GM19395 (cell line): ENCODE measurements around the gene TRDN.

Source experiments
- ATAC-seq: cut with Tn5 transposase; IDR thresholded peaks from one replicate; pipeline ENCODE4 v1.9.1; 2021; ENCODE audit warnings: mild to moderate bottlenecking, moderate library complexity; ENCODE audit not compliant: unreplicated experiment

Gene TRDN

GRCh38 chr6:123417535-123417934 lies 219.2 kb downstream of the TRDN start:
- ATAC-seq = no peak

GRCh38 chr6:123415844-123416468 lies 220.8 kb downstream of the TRDN start:
- peak; percentile 96 for ATAC-seq

GRCh38 chr6:123404975-123405374 lies 231.8 kb downstream of the TRDN start:
- ATAC-seq = no peak

GRCh38 chr6:123402052-123402451 lies 234.7 kb downstream of the TRDN start:
- ATAC-seq = peak; percentile 94

GRCh38 chr6:123398072-123398471 lies 238.7 kb downstream of the TRDN start:
- no peak for ATAC-seq

- no peak for ATAC-seq
Measured at GRCh38 chr6:123393331-123393730, 243.4 kb downstream of the TRDN start.

GRCh38 chr6:123383718-123384117 lies 253.0 kb downstream of the TRDN start:
- no peak for ATAC-seq

- ATAC-seq = peak; percentile 52
Measured at GRCh38 chr6:123380257-123380656, 256.5 kb downstream of the TRDN start.

- ATAC-seq = no peak
Measured at GRCh38 chr6:123372737-123373136, 264.0 kb downstream of the TRDN start.

GRCh38 chr6:123363912-123364311 lies 272.8 kb downstream of the TRDN start:
- ATAC-seq = no peak

GRCh38 chr6:123360359-123360758 lies 276.4 kb downstream of the TRDN start:
- ATAC-seq = no peak

- ATAC-seq = no peak
Measured at GRCh38 chr6:123352705-123353104, 284.0 kb downstream of the TRDN start.

- ATAC-seq = no peak
Measured at GRCh38 chr6:123352279-123352678, 284.5 kb downstream of the TRDN start.

GRCh38 chr6:123343836-123344235 lies 292.9 kb downstream of the TRDN start:
- ATAC-seq = no peak

- ATAC-seq = no peak
Measured at GRCh38 chr6:123338394-123338793, 298.4 kb downstream of the TRDN start.

- ATAC-seq = no peak
Measured at GRCh38 chr6:123333000-123333756, 303.6 kb downstream of the TRDN start.

GRCh38 chr6:123332070-123332469 lies 304.7 kb downstream of the TRDN start:
- no peak for ATAC-seq

GRCh38 chr6:123329337-123329736 lies 307.4 kb downstream of the TRDN start:
- ATAC-seq = no peak

GRCh38 chr6:123323452-123324329 lies 313.1 kb downstream of the TRDN start:
- no peak for ATAC-seq

GRCh38 chr6:123321020-123321419 lies 315.7 kb downstream of the TRDN start:
- no peak for ATAC-seq

GRCh38 chr6:123316733-123317323 lies 319.9 kb downstream of the TRDN start:
- ATAC-seq = peak; percentile 55
